GM11168 (cell line): ENCODE data around the gene RXRB.

ENCODE experiments used
- in situ Hi-C: fragments of 300-500 bp; cut with MboI; formaldehyde crosslinking; loops from one replicate; pipeline ENCODE4 v1.12.0; 2022; ENCODE audit warnings: low sequenced_read_pairs; ENCODE audit not compliant: unreplicated experiment

The RXRB gene

GRCh38 chr6:33213166-33213988, 12.9 kb upstream of the RXRB start:
- in situ Hi-C loops, result no loop called here

GRCh38 chr6:33212857-33213165, 12.3 kb upstream of the RXRB start:
- in situ Hi-C loops, result no loop called here

GRCh38 chr6:33211666-33212422, 11.4 kb upstream of the RXRB start:
- in situ Hi-C loops, result no loop called here

GRCh38 chr6:33211136-33211535, 10.7 kb upstream of the RXRB start:
- in situ Hi-C loops, result no loop called here

GRCh38 chr6:33209856-33210255, 9.4 kb upstream of the RXRB start:
- in situ Hi-C loops, result no loop called here

- in situ Hi-C loops, result no loop called here
These were observed 7.9 kb upstream of the RXRB start, which contains the start of gene RING1 for GRCh38 chr6:33208091-33208967. Gene RING1, plus strand, starts transcription at chr6:33208500. Its CDS starts 323 bp downstream, at chr6:33208823.

- in situ Hi-C loops, result no loop called here
These were observed 7.2 kb upstream of the RXRB start for GRCh38 chr6:33207552-33208090.

GRCh38 chr6:33206864-33207551, 6.5 kb upstream of the RXRB start:
- in situ Hi-C loops, result no loop called here

- in situ Hi-C loops, result no loop called here
These were observed 5.8 kb upstream of the RXRB start for GRCh38 chr6:33206027-33206863.

- in situ Hi-C loops, result no loop called here
These were observed 4.9 kb upstream of the RXRB start for GRCh38 chr6:33205191-33206026.

GRCh38 chr6:33204415-33205190, 4.1 kb upstream of the RXRB start, which contains the start of gene HSD17B8:
Gene HSD17B8, plus strand, starts transcription at chr6:33204655. Its CDS starts 14 bp downstream, at chr6:33204669.
- in situ Hi-C loops, result no loop called here

GRCh38 chr6:33204165-33204414, 3.6 kb upstream of the RXRB start:
- in situ Hi-C loops, result no loop called here

- in situ Hi-C loops, result no loop called here
These were observed 3.1 kb upstream of the RXRB start for GRCh38 chr6:33203443-33204164.

- in situ Hi-C loops, result no loop called here
These were observed 2.3 kb upstream of the RXRB start for GRCh38 chr6:33202799-33203198.

GRCh38 chr6:33201935-33202334, 1.5 kb upstream of the RXRB start:
- in situ Hi-C loops, result no loop called here

- in situ Hi-C loops, result no loop called here
These were observed 681 bp upstream of the RXRB start for GRCh38 chr6:33201147-33201545.

- in situ Hi-C loops, result no loop called here
These were observed 712 bp downstream of the RXRB start for GRCh38 chr6:33199687-33200218.
